HEK293T (cell line): ENCODE measurements around the gene CTTN.

Experiments used
- CTCF ChIA-PET: fragments of 350-600 bp; formaldehyde crosslinking; extraction: SDS; loops from one replicate; lab custom pipeline; 2021; ENCODE audit warnings: antibody characterized with exemption, inconsistent platforms; lab: Yijun Ruan, JAX
- POLR2A ChIA-PET: fragments of 350-600 bp; formaldehyde crosslinking; extraction: SDS; loops from one replicate; lab custom pipeline; 2020; ENCODE audit warnings: antibody characterized with exemption, inconsistent platforms; lab: Yijun Ruan, JAX
- DNase-seq: peaks from one replicate; pipeline ENCODE4 v3.0.0; 2012; ENCODE audit warnings: mixed read lengths; ENCODE audit errors: extremely low spot score
- ARNT ChIP-seq: fragments of 450-650 bp; IDR thresholded peaks from 2 replicates; pipeline ENCODE4 v1.6.1; 2017; ENCODE audit warnings: mild to moderate bottlenecking
- BHLHE40 ChIP-seq: fragments of 450-650 bp; IDR thresholded peaks from 2 replicates; pipeline ENCODE4 v1.6.1; 2016; ENCODE audit warnings: mild to moderate bottlenecking, moderate library complexity, borderline replicate concordance
- CTBP1 ChIP-seq: fragments of 450-650 bp; IDR thresholded peaks from 2 replicates; pipeline ENCODE4 v1.6.1; 2016; ENCODE audit warnings: borderline replicate concordance
- ELF4 ChIP-seq: fragments of 450-650 bp; IDR thresholded peaks from 2 replicates; pipeline ENCODE4 v1.6.1; 2017; ENCODE audit warnings: antibody characterized with exemption
- FOXA1 ChIP-seq: fragments of 450-650 bp; IDR thresholded peaks from 2 replicates; pipeline ENCODE4 v1.6.1; 2016; ENCODE audit warnings: mild to moderate bottlenecking
- FOXK2 ChIP-seq: fragments of 450-650 bp; IDR thresholded peaks from 2 replicates; pipeline ENCODE4 v1.6.1; 2016; ENCODE audit warnings: mild to moderate bottlenecking
- FOXM1 ChIP-seq: fragments of 450-650 bp; IDR thresholded peaks from 2 replicates; pipeline ENCODE4 v1.6.1; 2017; ENCODE audit warnings: mild to moderate bottlenecking, borderline replicate concordance
- HDGF ChIP-seq: fragments of 450-650 bp; IDR thresholded peaks from 2 replicates; pipeline ENCODE4 v1.6.1; 2017; ENCODE audit warnings: antibody characterized with exemption, borderline replicate concordance
- L3MBTL2 ChIP-seq: fragments of 450-650 bp; conservative IDR thresholded peaks from 2 replicates; pipeline ENCODE4 v1.6.1; 2016; ENCODE audit warnings: mild to moderate bottlenecking
- LEF1 ChIP-seq: fragments of 450-650 bp; IDR thresholded peaks from 2 replicates; pipeline ENCODE4 v1.6.1; 2017; ENCODE audit warnings: mild to moderate bottlenecking, borderline replicate concordance
- NFRKB ChIP-seq: fragments of 450-650 bp; IDR thresholded peaks from 2 replicates; pipeline ENCODE4 v1.6.1; 2016; ENCODE audit warnings: mild to moderate bottlenecking, moderate library complexity
- PKNOX1 ChIP-seq: fragments of 450-650 bp; IDR thresholded peaks from 2 replicates; pipeline ENCODE4 v1.6.1; 2016
- SP1 ChIP-seq: fragments of 450-650 bp; IDR thresholded peaks from 2 replicates; pipeline ENCODE4 v1.6.1; 2017
- SUZ12 ChIP-seq: fragments of 450-650 bp; IDR thresholded peaks from 2 replicates; pipeline ENCODE4 v1.6.1; 2016; ENCODE audit warnings: mild to moderate bottlenecking
- TARDBP ChIP-seq: fragments of 450-650 bp; IDR thresholded peaks from 2 replicates; pipeline ENCODE4 v1.6.1; 2016
- ZNF384 ChIP-seq: fragments of 450-650 bp; IDR thresholded peaks from 2 replicates; pipeline ENCODE4 v1.6.1; 2016

The CTTN gene

GRCh38 chr11:70397983-70398833 is at the start of gene CTTN:
TSS of gene CTTN (plus strand) at chr11:70398529. CDS start at chr11:70407298, 8,769 bp downstream.
- peak; percentile 97 for DNase-seq
- TF ChIP-seq SP1 (no peak), LEF1 (no peak), ARNT (no peak), ELF4 (peak; percentile 47), TARDBP (no peak), CTBP1 (no peak), PKNOX1 (no peak), L3MBTL2 (peak; percentile 83)
- ChIA-PET POLR2A (interaction anchor here (0.5 to 1.4 kb wide), 6 partner anchors 9 to 195 kb away, joined by 3 to 5 read pairs (median 3); partner anchors contain the start of gene FADD), CTCF (no interaction called here)

GRCh38 chr11:70348608-70349007 is 49.7 kb upstream of the CTTN start:
- TF ChIP-seq NFRKB (no peak), ARNT (no peak), LEF1 (no peak), FOXK2 (no peak), SP1 (no peak), FOXM1 (no peak), TARDBP (no peak), FOXA1 (no peak), CTBP1 (no peak), SUZ12 (no peak), PKNOX1 (no peak), HDGF (no peak), BHLHE40 (no peak), ELF4 (no peak), ZNF384 (no peak)
- DNase-seq: no peak
- ChIA-PET CTCF (no interaction called here), POLR2A (no interaction called here)

- CTCF ChIA-PET: no interaction called here
- no peak for TF ChIP-seq L3MBTL2
- TF ChIP-seq HDGF: no peak
- TF ChIP-seq FOXK2: no peak
- no peak for TF ChIP-seq NFRKB
- TF ChIP-seq FOXM1: no peak
- TF ChIP-seq ZNF384: no peak
- no peak for TF ChIP-seq ELF4
- TF ChIP-seq ARNT: no peak
- no peak for TF ChIP-seq LEF1
- TF ChIP-seq SUZ12: no peak
- DNase-seq: no peak
- POLR2A ChIA-PET: no interaction called here
Observed at GRCh38 chr11:70351646-70352045, 46.7 kb upstream of the CTTN start.

- ChIA-PET CTCF (no interaction called here), POLR2A (no interaction called here)
- DNase-seq: no peak
- TF ChIP-seq CTBP1 (no peak), FOXM1 (no peak), BHLHE40 (no peak), ZNF384 (no peak), SUZ12 (no peak), FOXK2 (no peak), ARNT (no peak), PKNOX1 (no peak), SP1 (no peak), NFRKB (no peak), ELF4 (no peak), HDGF (no peak)
Observed at GRCh38 chr11:70352100-70352499, 46.2 kb upstream of the CTTN start.

GRCh38 chr11:70352601-70353000 is 45.7 kb upstream of the CTTN start:
- TF ChIP-seq LEF1 (no peak), CTBP1 (no peak), L3MBTL2 (no peak), FOXK2 (no peak), TARDBP (no peak), HDGF (no peak), ELF4 (no peak), FOXM1 (no peak), NFRKB (no peak), PKNOX1 (no peak), SUZ12 (no peak), BHLHE40 (no peak), ZNF384 (no peak)
- no peak for DNase-seq
- ChIA-PET POLR2A (no interaction called here), CTCF (no interaction called here)
